Pancreas (tissue), 10 donors: ENCODE results near the gene VRK3. TPM values are rescaled to one million over a fixed set of nuclear protein-coding genes. Genes with fewer than 3 reads are reported as not detected.
A peak's percentile ranks its signal among the peaks of the same experiment; 100 is the strongest.

ENCODE experiments used
- ATAC-seq, 4 donors: fragments of 200-7000 bp; cut with Tn5 transposase; one replicate each; pipeline versions ENCODE4 v1.8.0 to v1.9.1; 2020; ENCODE audit warnings: mild to moderate bottlenecking in 4 of 4, moderate library complexity in 4 of 4
- DNase-seq, 6 donors: peaks; one replicate each; pipeline ENCODE4 v3.0.0-alpha.2; 2020
- FAIRE-seq: peaks from 2 replicates; lab custom pipeline; 2012; peaks lifted over from hg19 to GRCh38; lab: Jason Lieb, UNC
- H3K27ac ChIP-seq, 4 donors: fragments of 200-600 bp; sonication (generic); 1 replicate in 3 of 4; 2 replicates in 1 of 4; pipeline versions ENCODE4 v1.5.0 to v1.8.0; 2020
- H3K27me3 ChIP-seq, 4 donors: fragments of 200-600 bp; one replicate each; pipeline ENCODE4 v1.8.0; 2021
- H3K36me3 ChIP-seq, 3 donors: fragments of 200-600 bp; sonication (generic) in 1 of 3; one replicate each; pipeline versions ENCODE4 v1.5.0 to v1.8.0; 2020 to 2021
- H3K4me1 ChIP-seq, 3 donors: fragments of 200-600 bp; one replicate each; pipeline ENCODE4 v1.8.0; 2021
- H3K4me3 ChIP-seq, 4 donors: fragments of 200-600 bp; sonication (generic) in 2 of 4; one replicate each; pipeline versions ENCODE4 v1.5.0 to v1.8.0; 2020 to 2021
- H3K9me3 ChIP-seq, 4 donors: fragments of 200-600 bp; one replicate each; pipeline ENCODE4 v1.8.0; 2021
- WGBS, 2 donors: extraction: QIAGEN DNeasy Blood & Tissue Kit; methylation state at CpG; one replicate each; pipeline ENCODE4 v1.1.7; 2013; 5-methylcytosine and 5-hydroxymethylcytosine counted together
- intact Hi-C, 3 donors: fragments of 100-400 bp; cut with DNase I; formaldehyde crosslinking; loops; one replicate each; pipeline versions ENCODE4 v1.11.1 to v1.14.2; 2022
- polyA plus RNA-seq, 2 donors: library from polyadenylated mRNA; stranded (reverse); fragments of 200-250 nt; gene quantifications; one replicate each; pipeline ENCODE4 v1.2.3, GENCODE V29; 2013
- total RNA-seq, 6 donors: library from RNA; stranded (reverse); fragmentation: NEBNext Ultra II Directional in 4 of 6; extraction: Animal tissue kit (Norgen Biotek cat#: 25700) in 4 of 6; gene quantifications; one replicate each; pipeline versions ENCODE4 v1.2.1 to v1.2.4, GENCODE V29; 2021 to 2023
- TF ChIP-seq, protein P1 (sequence below), 4 donors: fragments of 200-600 bp; sonication (generic) in 3 of 4; IDR thresholded peaks; one replicate each; pipeline versions ENCODE4 v1.5.0 to v1.8.0; 2021; ENCODE audit warnings: antibody characterized with exemption in 4 of 4
- donor health status: healthy with polysubstance abuse.
- donor health status: DM: no; HTN: no; CAD: no; lungs with moderate emphysema.
- donor health status: DM: no; HTN: no; CAD: no.
- donor health status: control.
- donor health status: control.
- donor health status: Bipolar disorder and iron deficiency.
- donor health status: DM: yes; HTN: yes; CAD: no.
- donor health status: DM: no; HTN: no; CAD: no.
- donor health status: DM: no; HTN: no; CAD: no.
- donor health status: DM: yes; HTN: yes; CAD: no.

The VRK3 gene
- total and polyA plus RNA-seq, 8 donors: 14.4 to 32.4 (median 17.9) TPM

GRCh38 chr19:49939721-49940481 lies 85.3 kb downstream of the VRK3 start:
- DNase-seq: no peak
- no peak overlapping the region for H3K27ac ChIP-seq
- intact Hi-C loops: loop anchor here in 1 of 3 donors (5.0 kb wide), 1 partner anchor 42 kb away; no protein-coding TSS in a partner anchor

DNA sequence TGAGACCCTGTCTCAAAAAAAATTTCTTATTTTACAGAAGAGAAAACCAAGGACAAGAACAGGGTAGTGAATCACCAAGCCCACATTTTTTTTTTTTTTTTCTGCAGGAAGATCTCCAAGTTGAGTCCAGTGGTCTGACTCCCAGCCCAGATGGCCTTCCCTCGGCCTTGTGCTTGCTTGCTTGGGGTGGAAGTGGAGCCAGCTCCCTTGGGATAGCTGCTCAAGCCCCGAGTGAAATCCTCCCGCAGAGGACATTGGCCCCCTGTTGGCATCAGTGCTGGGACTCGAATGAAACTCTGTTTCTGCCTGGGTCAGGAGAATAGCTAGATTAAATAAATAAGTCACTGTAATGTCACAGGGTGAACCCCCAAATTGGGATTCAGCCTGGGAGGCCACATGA lies 86.5 kb downstream of the VRK3 start:
- H3K9me3 ChIP-seq: no peaks in the 10 kb centered on the region
- peaks cover 0 to 16% (median 3%) of the 10 kb centered on the region in 3 donors for H3K4me1 ChIP-seq
- no peak for DNase-seq
- no peak overlapping the region for H3K4me3 ChIP-seq
- peak overlapping the region in 1 of 4 donors; percentile 40 for H3K27ac ChIP-seq
- no peak for ATAC-seq
- intact Hi-C loops: loop anchor here in 1 of 3 donors (5.0 kb wide), 1 partner anchor 44 kb away; no protein-coding TSS in a partner anchor
- no peaks in the 10 kb centered on the region for H3K36me3 ChIP-seq
- TF ChIP-seq, protein P1, sequence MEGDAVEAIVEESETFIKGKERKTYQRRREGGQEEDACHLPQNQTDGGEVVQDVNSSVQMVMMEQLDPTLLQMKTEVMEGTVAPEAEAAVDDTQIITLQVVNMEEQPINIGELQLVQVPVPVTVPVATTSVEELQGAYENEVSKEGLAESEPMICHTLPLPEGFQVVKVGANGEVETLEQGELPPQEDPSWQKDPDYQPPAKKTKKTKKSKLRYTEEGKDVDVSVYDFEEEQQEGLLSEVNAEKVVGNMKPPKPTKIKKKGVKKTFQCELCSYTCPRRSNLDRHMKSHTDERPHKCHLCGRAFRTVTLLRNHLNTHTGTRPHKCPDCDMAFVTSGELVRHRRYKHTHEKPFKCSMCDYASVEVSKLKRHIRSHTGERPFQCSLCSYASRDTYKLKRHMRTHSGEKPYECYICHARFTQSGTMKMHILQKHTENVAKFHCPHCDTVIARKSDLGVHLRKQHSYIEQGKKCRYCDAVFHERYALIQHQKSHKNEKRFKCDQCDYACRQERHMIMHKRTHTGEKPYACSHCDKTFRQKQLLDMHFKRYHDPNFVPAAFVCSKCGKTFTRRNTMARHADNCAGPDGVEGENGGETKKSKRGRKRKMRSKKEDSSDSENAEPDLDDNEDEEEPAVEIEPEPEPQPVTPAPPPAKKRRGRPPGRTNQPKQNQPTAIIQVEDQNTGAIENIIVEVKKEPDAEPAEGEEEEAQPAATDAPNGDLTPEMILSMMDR (IDR thresholded peaks at IDR 0.05): no peak
- no peak for FAIRE-seq
- WGBS, 2 donors: 52 to 56% methylated on average over 4 of the region's 4 CpGs
- no peaks in the 10 kb centered on the region for H3K27me3 ChIP-seq

More at GRCh38 chr19:49939721-49940481, 85.3 kb downstream of the VRK3 start:
- TF ChIP-seq, protein P1 (IDR thresholded peaks at IDR 0.05): no peak
- H3K27me3 ChIP-seq: no peaks in the 10 kb centered on the region
- no peaks in the 10 kb centered on the region for H3K36me3 ChIP-seq
- no peak for FAIRE-seq
- 53 to 67% methylated on average over 7 of the region's 7 CpGs for WGBS, 2 donors
- H3K4me3 ChIP-seq: no peak overlapping the region
- ATAC-seq: peak in 1 of 4 donors; percentile 2
- H3K9me3 ChIP-seq: no peaks in the 10 kb centered on the region
- peaks cover 0 to 16% (median 3%) of the 10 kb centered on the region in 3 donors for H3K4me1 ChIP-seq

DNA sequence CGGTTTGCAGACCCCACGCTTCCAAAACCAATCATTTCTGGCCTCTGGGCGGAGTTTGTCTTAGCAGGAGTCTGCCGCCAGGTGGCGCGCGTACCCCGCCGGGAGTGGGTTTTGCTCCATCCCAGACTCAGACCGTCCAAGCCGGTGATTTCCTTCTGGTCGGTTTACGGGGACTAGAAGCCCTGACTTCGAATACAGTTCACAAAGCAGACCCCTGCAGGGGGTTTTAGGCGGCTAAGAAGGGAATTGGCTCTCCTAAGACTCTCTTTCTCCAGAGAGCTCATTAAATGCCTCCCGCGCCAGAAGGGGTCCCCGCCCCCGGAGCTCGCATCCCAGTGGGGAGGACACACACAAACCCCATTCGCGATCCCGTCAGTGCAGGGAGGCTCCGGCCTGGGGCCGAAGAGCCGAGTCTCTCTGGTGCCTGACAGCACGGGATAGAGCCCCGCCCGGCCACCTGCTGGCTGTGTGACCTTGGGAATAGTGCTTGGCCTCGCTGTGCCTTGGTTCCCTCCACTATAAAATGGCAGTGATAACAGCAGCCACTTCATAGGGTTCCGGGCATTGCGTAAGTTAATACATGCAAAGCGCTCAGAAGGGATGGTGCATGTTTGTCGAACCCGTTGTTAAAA lies 87.3 kb downstream of the VRK3 start:
- Histone ChIP-seq H3K36me3 (no peaks in the 10 kb centered on the region), H3K4me1 (peaks cover 0 to 16% (median 3%) of the 10 kb centered on the region in 3 donors), H3K9me3 (no peaks in the 10 kb centered on the region), H3K4me3 (peak overlapping the region in 2 of 4 donors; percentile 8 to 35), H3K27ac (peak overlapping the region in 1 of 4 donors; percentile 40), H3K27me3 (no peaks in the 10 kb centered on the region)
- TF ChIP-seq, protein P1 (IDR thresholded peaks at IDR 0.05): peak; percentile 90 to 93 (median 91)
- FAIRE-seq (no peak), ATAC-seq (peak; percentile 89 to 96 (median 91)), DNase-seq (peak; percentile 61 to 96 (median 82))
- intact Hi-C loops: loop anchor here in 2 of 3 donors (2.0 to 5.0 kb wide), 2 partner anchors 44 to 47 kb away; no protein-coding TSS in a partner anchor
- 7% methylated on average over 35 of the region's 35 CpGs for WGBS, 2 donors

DNA sequence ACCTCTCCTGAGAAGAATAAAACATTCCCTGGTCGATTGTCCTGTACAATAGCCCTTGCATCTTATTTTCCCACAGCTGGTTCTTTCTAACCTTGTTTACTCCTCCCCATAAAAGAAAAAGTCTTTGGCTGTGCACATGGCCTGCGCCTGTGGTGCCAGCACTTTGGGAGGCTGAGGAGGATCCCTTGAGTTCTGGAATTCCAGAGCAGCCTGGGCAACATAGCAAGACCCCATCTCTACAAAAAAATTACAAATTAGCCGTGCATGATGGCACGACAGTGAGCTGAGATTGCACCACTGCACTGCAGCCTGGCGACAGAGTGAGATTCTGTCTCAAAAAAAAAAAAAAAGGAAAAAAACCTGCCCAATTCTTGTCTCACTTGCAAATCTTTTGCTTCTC lies 88.6 kb downstream of the VRK3 start:
- DNase-seq: no peak
- WGBS, 2 donors: 62 to 67% methylated on average over 5 of the region's 5 CpGs
- Histone ChIP-seq H3K4me1 (peaks cover 0 to 9% (median 3%) of the 10 kb centered on the region in 3 donors), H3K27me3 (no peaks in the 10 kb centered on the region), H3K4me3 (no peak overlapping the region), H3K36me3 (no peaks in the 10 kb centered on the region), H3K27ac (no peak overlapping the region), H3K9me3 (no peaks in the 10 kb centered on the region)
- TF ChIP-seq, protein P1 (IDR thresholded peaks at IDR 0.05): no peak
- FAIRE-seq: no peak
- intact Hi-C loops: loop anchor here in 2 of 3 donors (2.0 to 5.0 kb wide), 2 partner anchors 46 to 48 kb away; no protein-coding TSS in a partner anchor
- ATAC-seq: no peak
